GM10266 (cell line): ENCODE results near the gene EEPD1.

Experiments used
- DNase-seq: peaks from one replicate; pipeline ENCODE4 v3.0.0; 2012; ENCODE audit errors: extremely low spot score
- TF ChIP-seq, protein P1 (sequence below): IDR thresholded peaks from 2 replicates; pipeline ENCODE4 v1.5.1; 2012; ENCODE audit warnings: mild to moderate bottlenecking, low read depth; ENCODE audit not compliant: control insufficient read depth, insufficient read depth; ENCODE audit errors: missing control alignments

The EEPD1 gene

DNA sequence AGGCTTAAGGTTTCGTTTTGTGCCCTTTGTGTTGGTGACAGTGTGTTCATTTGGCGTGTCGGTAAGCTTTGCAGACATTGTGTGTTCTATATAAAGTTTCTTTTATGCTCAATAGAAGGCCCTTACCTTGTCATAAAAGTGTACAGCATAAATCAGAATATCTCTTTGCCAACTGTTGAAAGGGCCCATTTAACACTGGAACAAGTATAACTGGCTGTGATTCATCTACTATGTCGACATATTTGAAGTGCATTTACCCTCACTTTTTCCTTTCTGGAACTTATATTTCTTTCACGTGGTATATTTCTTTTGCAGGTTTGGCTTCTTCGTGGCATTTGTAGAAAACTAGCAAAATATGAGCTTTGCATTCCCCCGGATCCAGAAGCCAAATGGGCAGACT, 32.7 kb downstream of the EEPD1 start:
- DNase-seq, result no peak
- TF ChIP-seq, protein P1, sequence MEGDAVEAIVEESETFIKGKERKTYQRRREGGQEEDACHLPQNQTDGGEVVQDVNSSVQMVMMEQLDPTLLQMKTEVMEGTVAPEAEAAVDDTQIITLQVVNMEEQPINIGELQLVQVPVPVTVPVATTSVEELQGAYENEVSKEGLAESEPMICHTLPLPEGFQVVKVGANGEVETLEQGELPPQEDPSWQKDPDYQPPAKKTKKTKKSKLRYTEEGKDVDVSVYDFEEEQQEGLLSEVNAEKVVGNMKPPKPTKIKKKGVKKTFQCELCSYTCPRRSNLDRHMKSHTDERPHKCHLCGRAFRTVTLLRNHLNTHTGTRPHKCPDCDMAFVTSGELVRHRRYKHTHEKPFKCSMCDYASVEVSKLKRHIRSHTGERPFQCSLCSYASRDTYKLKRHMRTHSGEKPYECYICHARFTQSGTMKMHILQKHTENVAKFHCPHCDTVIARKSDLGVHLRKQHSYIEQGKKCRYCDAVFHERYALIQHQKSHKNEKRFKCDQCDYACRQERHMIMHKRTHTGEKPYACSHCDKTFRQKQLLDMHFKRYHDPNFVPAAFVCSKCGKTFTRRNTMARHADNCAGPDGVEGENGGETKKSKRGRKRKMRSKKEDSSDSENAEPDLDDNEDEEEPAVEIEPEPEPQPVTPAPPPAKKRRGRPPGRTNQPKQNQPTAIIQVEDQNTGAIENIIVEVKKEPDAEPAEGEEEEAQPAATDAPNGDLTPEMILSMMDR, result no peak

DNA sequence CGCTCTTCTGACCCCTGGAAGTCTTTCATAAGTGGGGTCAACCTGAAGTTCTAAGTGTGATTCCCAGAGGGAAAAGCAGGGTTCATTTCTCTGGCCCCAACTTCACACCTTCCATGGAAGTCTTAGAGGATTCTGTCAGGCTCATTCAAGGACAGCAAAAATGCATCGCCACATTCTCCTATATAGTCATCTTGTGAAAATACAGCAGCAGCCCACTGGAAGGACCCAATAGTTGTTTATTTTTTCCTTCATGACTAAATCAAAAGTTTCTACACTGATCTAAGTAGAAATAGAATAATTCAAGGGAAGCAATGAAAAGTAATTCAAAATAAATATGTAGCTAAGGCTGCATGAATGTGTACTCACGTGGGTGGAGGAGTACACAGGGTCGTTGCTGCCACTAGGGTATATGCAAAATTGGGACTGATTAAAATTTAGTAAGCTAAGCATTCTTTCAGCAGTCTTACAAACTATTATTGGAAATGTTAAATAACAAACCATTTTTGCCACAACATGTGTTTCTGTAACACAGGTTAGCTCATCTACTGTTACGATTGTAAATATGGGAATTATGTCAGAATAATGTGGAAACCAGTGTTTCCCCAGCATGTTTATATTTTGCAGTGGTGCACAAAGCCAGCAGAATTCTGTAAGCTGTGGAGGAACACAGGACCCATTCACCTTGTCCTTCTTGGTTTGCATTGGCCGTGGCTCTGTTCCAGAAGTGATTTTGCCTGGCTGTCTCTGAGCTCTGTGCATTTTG, 33.5 kb downstream of the EEPD1 start:
- TF ChIP-seq, protein P1, result no peak
- no peak for DNase-seq

DNA sequence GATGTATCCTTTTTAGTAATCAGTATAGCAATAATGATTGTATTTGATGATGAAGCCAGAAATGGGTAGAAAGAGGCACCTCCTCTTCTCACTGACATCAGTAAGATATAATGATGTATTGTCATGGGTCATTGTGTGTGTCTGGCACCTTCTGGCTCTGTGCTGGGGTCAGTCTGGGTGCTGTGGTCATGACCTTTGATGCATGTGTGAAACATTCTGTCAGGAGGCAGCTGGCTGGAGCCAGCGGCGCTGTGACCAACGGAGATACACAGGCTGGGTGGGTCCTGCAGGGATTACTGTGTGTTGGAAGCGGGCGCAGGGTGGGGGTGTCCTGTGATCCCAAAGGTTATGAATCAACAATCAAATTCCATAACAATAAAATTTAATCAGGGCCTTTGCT, 35.2 kb downstream of the EEPD1 start:
- no peak for DNase-seq
- TF ChIP-seq, protein P1, result no peak

DNA sequence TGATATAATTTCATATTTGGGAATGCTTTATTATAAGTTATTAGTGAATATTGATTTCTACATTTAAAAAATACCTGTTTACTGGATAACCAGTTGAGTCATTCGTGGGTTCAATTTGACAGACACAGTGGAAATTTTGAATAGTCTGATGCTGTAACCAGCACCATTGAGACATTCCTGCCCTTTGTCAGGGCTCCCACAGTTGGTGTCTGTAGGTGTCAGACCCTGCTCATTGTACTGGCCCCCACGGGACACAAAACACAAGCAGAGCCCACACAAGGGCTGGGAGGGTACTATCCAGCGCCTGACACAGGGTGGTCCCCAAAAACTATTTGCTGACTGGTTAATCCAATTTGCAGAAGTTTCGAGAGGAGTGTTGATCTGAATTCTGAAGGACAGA, 35.9 kb downstream of the EEPD1 start:
- no peak for DNase-seq
- TF ChIP-seq, protein P1, result no peak

DNA sequence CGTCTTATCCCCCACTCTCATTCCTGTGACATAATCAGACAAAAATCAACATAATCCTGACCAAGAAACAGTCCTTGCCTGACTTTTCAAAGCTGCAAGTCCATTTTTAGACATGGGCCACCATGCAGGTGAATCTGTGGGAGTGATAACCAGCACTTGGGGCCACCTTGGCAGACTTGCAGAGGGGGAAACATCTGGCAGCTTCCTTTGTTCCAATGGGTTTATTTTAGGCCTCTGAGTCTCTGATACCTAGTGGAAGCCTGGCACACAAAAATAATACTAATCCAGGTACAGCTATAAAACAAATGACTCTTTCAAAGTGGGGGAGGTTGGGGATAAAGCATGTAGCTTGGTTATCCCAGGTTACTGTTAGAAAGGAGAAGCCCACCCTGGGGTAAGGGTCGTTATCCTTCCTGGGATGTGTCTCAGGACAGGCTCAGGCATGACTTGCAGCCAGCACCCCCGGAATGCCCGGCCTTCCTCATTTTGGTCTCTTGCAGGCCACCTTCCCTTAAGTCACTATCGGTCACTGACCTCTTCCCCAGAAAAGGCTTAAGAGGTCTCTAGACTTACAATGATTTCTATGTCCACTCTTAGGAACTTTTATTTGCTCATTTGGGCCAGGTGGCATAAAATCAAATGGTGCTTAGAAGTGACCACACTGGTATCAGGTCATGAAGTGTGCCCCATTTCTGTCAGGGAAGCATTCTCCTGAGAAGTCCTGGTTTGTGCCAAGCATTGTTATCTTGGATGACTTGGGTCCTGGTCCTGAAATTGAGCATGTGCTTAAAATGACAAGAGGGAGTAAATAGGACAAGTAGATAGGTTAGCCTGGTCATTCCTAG, 37.6 kb downstream of the EEPD1 start:
- no peak for DNase-seq
- TF ChIP-seq, protein P1, result no peak

DNA sequence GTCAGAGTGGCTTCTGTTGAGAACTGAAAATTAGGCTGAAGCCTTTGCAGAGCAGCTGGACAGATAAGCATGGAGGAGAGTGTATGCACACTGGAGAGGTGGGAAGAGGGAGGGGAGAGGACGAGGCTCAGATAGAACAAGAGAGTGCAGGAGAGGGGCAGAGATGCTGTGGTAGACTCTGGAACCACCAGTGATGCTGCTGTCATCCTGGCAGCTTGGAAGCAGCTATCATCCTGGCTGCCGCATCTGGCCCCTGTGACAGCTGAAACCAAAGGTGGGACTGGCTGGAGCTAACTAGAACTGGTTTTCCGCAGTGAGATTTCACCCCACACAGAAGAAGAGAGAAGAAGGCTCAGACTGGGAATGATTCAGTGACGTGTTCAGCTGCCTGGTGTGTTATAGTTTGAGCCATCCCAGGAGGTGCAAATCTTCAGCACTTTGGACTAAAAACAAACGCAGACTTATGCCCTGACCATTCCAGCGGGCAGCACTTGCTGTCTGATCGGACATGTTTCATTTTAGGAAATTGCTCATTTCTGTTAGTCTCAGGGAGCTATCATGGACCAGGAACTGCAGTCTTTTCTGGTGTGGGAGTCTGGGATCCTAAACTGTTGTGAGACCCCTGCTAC, 38.4 kb downstream of the EEPD1 start:
- TF ChIP-seq, protein P1, result no peak
- DNase-seq, result no peak
